GM10266 (cell line): ENCODE measurements around the gene PLXNA2.

Experiments used
- DNase-seq: peaks from one replicate; pipeline ENCODE4 v3.0.0; 2012; ENCODE audit errors: extremely low spot score
- CTCF ChIP-seq: IDR thresholded peaks from 2 replicates; pipeline ENCODE4 v1.5.1; 2012; ENCODE audit warnings: mild to moderate bottlenecking, low read depth; ENCODE audit not compliant: control insufficient read depth, insufficient read depth; ENCODE audit errors: missing control alignments

The PLXNA2 gene

GRCh38 chr1:208044589-208045462, 199.4 kb downstream of the PLXNA2 start:
- TF ChIP-seq CTCF = no peak
- DNase-seq = no peak

- DNase-seq = no peak
- no peak for TF ChIP-seq CTCF
Observed at GRCh38 chr1:208043691-208044181, 200.4 kb downstream of the PLXNA2 start.

GRCh38 chr1:208042868-208043267, 201.3 kb downstream of the PLXNA2 start:
- no peak for TF ChIP-seq CTCF
- no peak for DNase-seq

- DNase-seq = no peak
- no peak for TF ChIP-seq CTCF
Observed at GRCh38 chr1:208042041-208042615, 202.1 kb downstream of the PLXNA2 start.

GRCh38 chr1:208041505-208041904, 202.7 kb downstream of the PLXNA2 start:
- no peak for DNase-seq
- TF ChIP-seq CTCF = no peak

GRCh38 chr1:208040821-208041297, 203.3 kb downstream of the PLXNA2 start:
- DNase-seq = no peak

More at GRCh38 chr1:208040821-208041297, 203.3 kb downstream of the PLXNA2 start:
- no peak for TF ChIP-seq CTCF
